DND-41 (cell line): ENCODE data around the gene ZNF366.

Experiments used
- EZH2 ChIP-seq: IDR thresholded peaks from 3 replicates; pipeline ENCODE4 v1.6.1; 2012; ENCODE audit warnings: borderline replicate concordance, low read depth, mild to moderate bottlenecking, moderate library complexity, low read length, inconsistent platforms; ENCODE audit not compliant: severe bottlenecking
- TF ChIP-seq, protein P1 (sequence below): IDR thresholded peaks from 2 replicates; pipeline ENCODE4 v1.5.1; 2012; ENCODE audit warnings: borderline replicate concordance, low read length, moderate library complexity, mild to moderate bottlenecking; ENCODE audit not compliant: poor library complexity, severe bottlenecking; ENCODE audit errors: extremely low read depth

DNA sequence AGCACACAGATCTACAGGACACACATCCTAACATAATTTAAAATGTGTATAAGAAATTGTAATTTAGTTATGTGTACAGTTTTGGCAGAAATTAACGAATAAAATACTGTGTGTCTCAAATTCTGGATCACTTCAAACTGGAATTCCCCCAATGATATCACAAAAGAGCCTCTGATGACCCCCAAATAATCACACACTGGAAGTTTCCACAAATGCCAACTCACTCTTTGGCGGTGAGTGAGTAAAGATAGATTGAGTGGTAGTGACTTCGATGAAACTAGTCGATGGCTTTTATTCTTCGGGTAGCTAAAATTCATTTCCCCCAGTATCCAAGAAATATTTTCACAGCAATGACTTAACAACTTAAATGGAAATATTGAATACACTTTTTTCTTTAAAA, 2.2 kb downstream of the ZNF366 start:
- TF ChIP-seq, protein P1, sequence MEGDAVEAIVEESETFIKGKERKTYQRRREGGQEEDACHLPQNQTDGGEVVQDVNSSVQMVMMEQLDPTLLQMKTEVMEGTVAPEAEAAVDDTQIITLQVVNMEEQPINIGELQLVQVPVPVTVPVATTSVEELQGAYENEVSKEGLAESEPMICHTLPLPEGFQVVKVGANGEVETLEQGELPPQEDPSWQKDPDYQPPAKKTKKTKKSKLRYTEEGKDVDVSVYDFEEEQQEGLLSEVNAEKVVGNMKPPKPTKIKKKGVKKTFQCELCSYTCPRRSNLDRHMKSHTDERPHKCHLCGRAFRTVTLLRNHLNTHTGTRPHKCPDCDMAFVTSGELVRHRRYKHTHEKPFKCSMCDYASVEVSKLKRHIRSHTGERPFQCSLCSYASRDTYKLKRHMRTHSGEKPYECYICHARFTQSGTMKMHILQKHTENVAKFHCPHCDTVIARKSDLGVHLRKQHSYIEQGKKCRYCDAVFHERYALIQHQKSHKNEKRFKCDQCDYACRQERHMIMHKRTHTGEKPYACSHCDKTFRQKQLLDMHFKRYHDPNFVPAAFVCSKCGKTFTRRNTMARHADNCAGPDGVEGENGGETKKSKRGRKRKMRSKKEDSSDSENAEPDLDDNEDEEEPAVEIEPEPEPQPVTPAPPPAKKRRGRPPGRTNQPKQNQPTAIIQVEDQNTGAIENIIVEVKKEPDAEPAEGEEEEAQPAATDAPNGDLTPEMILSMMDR = no peak
- TF ChIP-seq EZH2 = no peak
